Hematopoietic multipotent progenitor cell treated with erythropoietin and hydrocortisone succinate and interleukin-3 and kit ligand, for 8 days (in vitro differentiated cells): Measurements from ENCODE around the gene TMEM125.

ENCODE experiments used
- DNase-seq: peaks from one replicate; pipeline ENCODE4 v3.0.0-alpha.2; 2015

Gene TMEM125

DNA sequence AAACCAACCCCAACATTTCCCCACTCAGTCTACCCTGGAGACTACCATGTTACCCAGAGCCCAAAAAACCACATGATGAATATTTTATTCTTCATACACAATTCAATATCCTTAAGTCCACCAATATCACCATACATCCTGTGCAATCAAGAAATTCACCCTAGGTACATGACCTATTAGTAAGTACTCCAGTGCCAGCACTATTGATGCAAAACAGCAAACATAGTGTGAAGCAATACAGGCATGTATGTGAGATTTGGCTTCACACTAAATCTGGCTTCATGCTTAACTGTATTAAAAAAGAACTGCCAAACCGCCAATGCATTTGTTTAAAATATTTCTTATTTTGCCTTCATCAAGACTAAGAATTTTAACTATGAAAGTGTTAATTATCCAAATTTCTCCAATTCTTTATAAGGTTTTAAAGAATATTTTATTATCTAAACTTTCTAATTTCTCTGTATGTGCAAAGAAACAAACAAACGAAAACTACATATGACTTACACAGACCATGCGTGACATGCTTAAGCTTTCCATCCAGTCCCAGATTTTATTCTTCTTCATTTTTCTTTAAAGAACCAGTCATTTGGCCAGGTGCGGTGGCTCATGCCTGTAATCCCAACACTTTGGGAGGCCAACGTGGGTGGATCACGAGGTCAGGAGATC is 22.4 kb upstream of the TMEM125 start:
- no peak for DNase-seq

DNA sequence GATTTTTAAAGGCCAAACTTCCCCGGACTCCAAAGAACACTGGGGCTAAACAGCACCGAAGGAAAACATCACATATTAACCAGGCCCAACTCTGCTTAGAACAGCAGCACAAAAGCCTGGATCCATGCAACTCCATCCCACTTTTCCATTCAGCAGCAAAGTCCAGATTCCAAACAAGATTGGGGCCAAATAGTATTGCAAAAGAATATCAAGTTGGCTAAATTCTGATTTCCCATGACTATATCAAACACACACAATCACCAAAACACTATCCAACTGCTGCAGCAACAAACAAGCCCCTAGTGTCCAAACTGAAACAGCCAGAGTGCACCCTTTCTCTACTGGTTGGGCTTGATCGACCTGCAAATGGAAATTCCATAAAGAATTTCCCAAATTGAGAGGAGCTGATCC is 19.4 kb upstream of the TMEM125 start:
- DNase-seq: no peak

DNA sequence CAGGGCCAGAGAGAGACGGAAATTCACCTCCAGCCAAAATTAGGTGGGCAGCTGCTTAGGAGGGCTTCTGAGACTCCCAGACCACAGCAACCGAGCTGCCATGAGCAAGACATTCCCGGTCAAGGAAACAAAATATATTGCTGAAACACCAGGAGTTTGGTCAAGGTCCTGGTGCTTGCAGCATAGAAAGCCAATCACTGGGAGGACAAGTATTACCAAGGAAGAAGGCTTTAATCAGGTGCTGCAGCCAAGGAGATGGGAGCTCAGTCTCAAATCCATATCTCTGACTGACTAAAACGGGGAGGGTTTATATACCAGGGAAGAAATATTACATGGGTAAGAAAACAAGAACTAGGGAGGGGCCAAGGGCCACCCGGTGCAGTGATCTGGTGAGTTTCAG is 18.8 kb upstream of the TMEM125 start:
- no peak for DNase-seq

DNA sequence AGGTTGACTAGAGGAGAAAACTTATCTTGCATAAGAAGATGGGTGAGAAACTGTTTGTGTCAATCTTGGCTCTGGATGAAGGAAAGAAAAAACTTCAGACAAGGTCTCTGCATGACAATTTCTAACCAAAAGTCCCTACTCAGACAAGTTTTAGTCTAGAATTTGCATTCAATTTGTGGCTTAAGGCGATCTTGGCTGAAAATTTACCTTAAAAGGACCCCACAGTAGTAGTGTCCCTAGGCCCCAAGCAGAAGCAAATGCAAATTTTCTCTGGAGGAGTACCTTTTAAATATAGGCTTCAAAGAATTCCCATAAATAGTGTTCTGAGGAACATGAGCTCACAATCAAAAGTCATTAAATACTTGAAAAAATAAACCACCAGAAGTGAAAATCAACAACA is 17.6 kb upstream of the TMEM125 start:
- no peak for DNase-seq

DNA sequence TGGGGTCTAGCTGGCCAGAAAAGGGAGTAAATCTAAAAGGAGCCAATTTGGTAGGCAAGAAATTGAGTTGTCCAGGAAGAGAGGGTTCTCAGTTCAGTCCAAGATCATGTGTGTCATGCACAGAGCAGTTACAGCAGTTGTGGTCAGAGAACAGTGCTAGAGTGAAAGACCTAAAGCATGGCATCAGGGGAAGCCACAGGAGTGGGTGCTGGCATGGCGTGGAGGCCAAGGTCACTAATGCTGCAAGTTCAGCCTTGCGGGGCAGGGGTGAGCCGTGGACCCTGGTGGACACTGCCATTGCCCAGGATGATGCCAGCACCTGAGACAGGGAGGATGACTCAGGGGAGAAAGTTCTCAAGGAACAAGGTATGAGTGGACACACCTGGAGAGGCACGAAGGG is 16.6 kb upstream of the TMEM125 start:
- DNase-seq: no peak

DNA sequence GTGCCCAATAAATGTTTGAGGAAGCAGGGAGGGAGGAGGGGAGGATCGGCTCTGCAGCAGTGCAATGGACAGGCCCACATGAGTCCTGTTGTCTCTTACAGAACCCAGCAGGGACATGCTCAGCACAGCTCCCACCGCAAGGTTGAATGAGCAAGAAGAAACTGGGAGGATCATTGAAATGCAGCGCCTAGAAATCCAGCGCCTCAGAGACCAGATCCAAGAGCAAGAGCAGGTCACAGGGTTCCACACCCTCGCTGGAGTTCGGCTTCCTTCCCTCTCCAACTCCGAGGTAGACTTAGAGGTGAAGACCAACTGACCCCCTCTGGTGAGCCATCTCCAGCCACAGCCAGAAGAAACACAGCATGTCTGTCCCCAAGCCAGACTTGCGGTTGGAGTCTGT is 15.9 kb upstream of the TMEM125 start:
- no peak for DNase-seq

DNA sequence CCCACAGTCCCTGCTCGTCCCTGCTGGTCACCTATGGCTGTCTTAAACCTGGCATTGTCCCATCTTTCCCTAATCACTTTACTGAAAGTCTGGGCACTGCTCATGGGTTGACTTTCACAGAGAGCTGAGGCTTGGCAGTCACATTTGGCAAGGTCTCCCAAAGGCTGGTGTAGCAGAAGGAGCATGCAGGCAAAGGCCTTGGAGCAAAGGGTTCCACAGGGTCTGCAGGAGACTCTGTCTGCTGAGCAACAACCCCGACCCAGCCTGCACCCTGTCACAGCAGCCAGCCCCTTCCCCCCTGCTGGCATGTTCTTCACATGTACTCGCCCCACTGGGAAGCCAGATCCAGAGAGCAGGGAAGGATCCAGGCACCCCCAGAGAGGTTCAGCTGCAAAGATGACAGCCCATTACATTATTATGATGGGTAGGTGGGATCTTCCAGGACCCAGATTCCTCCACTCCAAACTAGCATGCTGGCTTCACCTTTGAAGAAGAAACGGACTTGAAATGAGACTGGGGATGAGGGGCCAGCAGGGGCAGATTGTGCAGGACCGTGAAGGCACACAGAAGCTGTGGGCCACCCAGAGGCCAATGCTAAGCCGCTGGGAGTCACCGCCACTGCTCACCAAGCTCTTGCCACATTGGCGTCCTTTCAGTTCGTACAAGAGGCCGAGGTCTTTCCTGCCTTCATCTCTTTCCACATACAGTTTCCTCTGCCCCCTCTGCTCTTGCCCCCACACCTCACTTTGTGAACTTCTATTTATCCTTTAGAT is 14.2 kb upstream of the TMEM125 start:
- no peak for DNase-seq

DNA sequence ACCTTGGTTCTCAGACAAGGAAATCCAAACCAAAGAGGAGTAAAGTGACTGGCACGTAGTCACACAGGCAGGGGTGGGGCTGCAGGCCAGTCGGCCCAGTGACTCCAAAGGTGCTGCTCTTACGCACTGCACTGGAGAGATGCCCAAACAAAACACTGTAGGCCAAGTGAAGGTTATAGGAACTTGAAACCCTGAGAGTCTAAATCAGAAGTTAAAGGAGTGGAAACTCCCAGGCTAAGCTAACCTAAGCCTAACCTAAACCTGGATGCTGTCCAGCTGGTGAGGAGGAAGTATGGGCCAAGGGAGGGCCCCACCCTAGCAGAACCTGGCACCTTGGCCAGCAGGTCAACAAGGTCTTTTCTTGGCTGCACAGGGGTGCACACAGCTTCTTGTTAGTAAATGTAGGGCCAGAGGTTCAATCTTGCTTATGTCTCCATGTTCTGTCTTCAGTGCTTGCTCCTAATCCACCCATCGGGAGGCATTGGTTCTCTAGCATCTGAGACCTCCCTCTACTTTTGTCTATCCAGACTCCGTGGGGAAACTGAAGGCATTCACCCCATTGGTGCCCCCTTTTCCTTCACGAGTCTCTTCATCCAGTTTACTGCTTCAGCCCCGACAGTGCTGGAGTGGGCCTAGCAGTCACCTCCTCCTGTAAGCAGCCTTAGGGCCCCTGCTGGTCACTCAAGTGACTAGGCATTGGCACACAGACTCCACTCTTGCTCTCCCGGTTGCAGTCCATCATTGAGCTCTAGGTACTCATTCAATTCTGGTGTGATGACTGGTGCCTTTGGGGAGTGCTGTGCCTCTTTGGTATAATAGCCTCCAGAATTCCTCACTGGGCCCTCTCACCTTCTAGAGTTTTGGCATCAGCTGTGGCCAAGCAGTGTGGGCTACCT is 12.9 kb upstream of the TMEM125 start:
- no peak for DNase-seq

DNA sequence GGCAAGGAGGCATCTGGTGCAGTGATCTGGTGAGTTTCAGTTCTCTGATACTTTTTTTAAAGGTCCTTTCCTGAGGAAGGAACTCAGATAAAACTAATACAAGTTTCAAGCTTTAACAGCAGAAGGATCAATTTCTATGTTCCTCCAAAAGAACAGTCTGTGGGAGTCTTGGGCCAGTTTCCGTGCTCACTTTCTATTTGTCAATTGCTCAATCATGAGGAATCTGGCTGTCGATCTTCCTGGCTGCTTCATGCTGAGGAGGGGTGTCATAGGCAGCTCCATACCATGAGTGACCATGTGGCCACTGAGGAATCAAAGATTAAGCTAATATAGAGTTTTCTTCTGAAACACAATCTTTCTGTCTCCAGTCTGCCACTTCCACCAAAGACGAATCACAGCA is 11.4 kb upstream of the TMEM125 start:
- DNase-seq: no peak

DNA sequence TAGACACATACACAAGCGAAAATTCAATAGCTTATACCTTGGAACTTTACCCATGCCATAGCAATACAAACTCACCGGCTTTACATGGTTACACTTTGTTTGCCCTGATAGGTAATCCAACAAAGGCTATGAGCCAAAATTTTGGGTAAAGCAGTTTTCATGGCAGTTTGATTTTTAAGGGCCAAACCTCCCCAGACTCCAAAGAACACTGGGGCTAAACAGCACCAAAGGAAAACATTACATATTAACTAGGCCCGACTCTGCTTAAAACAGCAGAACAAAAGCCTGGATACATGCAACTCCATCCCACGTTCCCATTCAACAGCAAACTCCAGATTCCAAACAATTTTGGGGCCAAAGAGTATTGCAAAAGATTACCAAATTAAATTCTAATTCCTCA is 4.4 kb upstream of the TMEM125 start:
- DNase-seq: no peak

DNA sequence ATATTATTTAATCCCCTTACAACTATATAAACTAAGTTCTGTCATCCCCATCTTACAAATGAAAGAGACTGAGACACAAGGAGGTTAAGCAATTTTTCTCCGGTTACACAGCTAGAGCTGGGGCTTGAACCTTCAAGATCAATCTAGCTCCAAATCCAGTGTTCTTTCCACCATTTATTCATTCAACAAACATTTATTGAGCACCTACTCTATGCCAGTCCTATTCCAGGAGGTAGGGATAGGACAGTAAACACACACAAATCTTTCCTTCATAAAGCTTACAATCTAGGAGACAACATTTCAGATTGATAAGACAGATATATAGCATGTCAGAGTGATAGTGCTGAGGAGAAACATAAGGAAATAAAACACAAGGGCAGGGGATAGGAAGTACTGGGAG is 2.9 kb upstream of the TMEM125 start:
- DNase-seq: no peak

DNA sequence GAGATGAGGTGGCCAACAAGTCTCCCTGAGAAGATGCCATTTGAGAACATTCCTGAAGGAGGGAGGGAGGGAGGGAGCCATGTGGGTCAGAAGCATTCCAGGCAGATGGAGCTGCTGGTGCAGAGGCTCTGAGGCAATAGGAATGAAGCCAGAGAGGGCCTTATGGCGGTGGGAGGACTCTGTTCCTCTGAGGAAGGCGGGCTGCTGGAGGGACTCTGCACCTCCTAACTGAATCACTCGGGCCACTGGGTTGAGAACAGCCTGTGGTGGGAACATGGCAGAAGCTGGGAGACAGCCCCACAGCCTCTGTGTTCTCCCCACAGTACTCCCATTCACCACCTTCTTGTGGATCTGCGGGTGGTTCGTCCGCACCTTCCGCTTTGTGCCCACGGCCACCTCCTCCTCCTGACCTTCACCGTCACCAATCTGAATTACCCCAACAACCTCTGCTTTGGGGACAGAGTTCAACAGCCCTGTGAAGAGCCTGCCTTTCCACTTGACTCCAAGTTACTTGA is 2.4 kb upstream of the TMEM125 start:
- no peak for DNase-seq

DNA sequence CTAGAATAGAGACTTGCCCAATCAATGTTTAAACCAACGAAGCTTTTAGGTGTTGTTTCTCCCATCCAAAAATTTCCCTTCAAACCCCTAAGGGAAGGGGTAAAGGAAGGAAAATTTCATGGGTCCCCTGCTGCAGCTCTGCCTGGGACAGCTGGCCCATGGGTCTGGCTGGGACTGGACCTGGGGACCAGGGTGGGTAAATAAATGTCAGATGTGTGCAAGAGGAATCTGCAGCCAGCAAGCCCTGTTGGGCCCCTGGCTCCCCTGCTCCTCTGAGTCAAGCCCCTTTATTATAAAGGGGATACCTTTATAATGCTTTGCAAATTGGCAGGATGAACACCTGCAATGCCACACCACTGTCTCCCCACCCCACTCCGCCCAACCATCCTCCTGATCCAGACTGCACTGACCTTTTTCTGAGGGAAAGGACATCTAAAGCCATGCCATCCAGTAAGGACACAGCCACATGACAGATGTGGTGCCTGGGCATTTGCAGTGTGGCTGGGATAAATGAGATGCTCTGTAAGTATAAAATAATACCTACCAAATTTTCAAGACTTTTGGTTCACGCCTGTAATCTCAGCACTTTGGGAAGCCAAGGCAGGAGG is 1.9 kb upstream of the TMEM125 start:
- no peak for DNase-seq

DNA sequence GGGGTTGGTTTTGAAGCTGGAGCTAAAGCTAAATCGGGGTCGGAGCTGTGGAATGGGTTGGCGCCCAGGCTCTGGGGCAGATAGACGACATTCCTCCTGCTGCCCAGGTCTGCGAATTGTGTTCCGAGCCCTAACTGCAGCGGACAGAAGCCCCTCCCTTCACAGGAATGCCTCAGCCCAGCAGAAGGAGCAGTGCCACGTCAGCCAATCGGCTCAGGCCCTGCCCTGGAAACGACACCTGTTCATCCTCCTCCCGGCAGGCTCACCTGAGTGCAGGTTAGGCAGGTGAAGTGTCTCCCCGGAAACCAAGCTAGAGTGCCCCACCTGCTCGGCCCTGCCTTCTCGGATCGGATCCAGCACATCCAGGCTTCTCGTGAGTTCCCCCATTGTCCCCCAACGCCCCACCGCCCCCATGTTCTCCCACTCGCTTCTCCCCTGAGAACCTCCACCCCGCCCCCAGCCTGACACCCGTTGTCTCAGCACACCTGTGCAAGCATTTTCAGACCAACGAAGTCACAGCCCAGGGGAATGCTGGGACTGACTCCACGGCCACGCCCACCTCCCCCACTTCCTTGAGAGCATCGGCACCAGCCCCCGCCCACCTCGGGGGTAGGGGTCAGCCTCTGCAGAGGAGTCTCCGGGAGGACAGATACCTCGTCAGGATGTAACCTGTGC is 775 bp downstream of the TMEM125 start:
- no peak for DNase-seq

DNA sequence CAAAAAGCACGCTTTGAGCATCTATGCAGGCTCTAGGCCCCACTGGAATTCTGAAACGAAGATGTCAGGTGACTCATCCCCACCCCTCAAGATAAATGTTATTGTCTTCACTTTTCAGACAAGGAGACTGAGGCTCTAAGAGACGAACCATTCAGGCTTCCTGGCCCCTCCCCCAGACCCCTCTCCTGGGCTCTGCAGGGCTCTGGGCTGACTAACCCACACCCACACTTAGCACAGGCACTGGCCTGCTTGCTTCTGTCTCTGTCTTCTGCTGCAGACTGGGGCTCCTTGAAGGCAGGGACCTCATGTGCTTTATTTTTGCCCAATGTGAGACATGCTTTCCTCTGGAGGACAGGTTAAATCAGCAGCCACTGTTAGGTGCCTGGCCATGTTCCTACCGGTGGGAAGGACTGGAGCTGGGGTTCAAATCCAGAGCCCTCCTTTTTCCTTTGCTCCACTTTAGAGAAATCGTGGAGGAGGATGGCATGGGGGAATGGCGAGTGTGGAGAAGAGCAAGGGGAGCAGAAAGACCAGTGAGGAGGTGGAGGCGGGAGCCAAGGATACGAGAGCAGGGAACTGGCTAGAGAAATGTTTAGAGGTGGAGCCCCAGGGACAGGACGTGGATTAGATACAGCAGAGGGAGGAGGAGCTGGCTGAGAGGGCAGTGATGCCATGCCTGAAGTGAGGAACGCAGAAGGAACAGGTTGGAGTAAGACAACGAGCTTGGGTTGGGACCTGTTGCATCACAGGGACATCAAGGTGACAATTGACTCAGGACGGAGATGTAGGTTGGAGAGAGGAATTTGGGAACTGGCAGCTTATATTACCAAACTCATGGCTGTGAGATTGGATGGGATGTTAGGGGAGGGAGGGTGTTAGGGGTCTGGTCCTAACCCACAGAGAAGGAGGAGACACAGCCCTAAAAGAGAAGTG is 1.7 kb downstream of the TMEM125 start:
- no peak for DNase-seq

DNA sequence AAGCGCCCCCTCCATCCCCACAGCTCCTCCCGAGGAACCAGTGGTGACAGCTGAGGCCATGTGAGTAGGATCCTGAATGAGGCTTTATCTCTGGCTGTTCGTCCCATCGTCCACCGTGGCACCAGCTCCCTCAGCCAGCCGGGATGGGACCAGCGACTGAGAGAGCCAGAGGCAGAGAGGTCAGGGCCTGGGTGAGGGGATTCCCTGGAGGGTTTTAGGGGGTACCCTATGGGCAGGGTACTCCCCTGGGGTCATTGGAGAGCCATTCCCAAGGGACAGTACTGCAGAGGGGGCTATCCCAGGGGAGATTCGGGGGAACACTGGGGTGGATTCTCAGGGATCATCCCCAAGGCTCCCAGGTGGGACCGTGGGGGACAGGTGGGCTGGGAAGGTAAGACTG is 2.4 kb downstream of the TMEM125 start:
- DNase-seq: no peak

DNA sequence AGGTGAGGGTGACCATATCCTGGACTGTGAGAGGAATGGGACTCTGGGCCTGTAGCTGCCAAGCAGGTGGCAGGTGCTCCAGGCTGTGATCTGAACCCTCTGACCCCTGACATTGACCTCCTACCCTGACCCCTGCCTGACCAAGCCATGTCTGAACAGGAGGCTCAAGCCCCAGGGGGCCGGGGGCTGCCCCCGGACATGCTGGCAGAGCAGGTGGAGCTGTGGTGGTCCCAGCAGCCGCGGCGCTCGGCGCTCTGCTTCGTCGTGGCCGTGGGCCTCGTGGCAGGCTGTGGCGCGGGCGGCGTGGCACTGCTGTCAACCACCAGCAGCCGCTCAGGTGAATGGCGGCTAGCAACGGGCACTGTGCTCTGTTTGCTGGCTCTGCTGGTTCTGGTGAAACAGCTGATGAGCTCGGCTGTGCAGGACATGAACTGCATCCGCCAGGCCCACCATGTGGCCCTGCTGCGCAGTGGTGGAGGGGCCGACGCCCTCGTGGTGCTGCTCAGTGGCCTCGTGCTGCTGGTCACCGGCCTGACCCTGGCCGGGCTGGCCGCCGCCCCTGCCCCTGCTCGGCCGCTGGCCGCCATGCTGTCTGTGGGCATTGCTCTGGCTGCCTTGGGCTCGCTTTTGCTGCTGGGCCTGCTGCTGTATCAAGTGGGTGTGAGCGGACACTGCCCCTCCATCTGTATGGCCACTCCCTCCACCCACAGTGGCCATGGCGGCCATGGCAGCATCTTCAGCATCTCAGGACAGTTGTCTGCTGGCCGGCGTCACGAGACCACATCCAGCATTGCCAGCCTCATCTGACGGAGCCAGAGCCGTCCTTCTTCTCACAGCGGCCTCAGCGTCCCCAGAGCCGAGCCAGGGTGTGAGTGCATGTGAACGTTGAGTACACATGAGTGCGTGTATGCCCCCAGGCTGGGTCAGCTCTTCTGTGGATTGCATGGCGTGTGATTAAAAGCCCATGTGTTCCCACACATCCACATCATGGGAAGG is 3.1 kb downstream of the TMEM125 start:
- no peak for DNase-seq

DNA sequence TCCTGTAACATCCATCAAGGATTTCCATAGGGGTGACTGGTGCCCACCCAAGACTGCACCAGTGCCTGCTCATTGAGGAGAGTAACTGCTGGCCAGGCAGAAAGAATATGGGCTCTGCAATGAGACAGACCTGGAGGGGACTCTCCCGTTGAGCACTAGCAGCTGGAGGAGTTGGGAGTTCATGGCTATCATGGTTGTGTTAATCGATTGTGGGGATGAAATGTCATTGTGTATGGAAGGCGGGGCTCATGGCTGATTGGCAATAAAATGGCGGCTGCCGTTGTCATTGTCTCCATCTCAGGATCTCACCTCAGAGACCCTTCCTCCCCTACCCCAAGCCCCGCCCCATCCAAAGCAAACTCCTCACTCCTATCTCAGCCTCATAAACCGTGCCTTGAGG is 3.9 kb downstream of the TMEM125 start:
- no peak for DNase-seq

DNA sequence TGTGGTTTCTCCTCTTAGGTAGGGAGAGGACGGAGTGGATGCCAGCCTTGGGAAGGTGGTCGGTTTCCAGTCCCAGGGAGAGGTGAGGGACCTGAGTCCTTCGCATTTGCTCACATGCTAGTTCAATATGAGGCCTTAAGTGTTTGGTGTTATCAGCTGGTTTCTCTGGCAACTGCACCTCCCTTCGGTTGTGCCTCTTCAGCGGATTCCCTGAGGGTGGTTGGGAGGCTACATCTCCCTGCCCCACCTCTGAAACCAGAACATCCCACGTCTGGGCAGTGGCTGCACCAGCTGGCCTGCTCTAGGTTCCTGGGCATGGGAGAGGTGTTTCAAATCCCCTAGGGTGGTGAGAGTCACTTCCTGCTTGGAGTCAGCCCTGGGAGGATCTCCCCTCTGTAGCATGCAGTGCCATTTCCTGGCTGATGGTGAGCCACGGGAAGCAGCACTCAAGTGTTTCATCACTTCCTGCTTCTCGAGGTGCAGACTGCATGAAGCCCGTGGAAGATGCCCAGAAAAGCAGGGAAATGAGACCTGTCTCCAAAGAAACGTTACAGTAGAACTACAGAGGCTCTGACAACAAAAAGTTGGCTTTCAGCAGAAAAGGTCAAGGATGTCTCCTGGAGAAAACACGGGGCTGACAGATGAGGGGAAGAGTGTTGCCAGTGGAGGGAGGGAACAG is 4.5 kb downstream of the TMEM125 start:
- DNase-seq: no peak

DNA sequence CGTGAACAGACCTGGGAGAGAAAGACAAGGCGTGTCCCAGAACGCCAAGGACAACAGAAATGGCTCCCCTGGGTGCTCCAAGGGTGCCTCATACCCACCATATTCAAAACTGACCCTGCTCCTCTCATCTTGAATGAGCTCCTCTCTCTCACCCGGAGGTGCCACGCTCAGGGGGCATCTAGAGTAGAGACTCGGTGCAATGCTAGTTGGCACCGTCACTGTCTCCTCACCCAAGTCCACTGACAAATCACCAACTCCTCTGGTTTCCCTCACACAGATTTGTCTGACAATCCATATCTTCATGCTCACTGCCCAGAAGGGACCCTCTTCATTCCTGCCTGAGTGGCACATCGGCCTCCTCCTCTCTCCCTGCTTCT is 5.0 kb downstream of the TMEM125 start:
- no peak for DNase-seq
